Measurements from ENCODE around the gene KRTAP9-9. TPM values are rescaled to one million over a fixed set of nuclear protein-coding genes. Genes with fewer than 3 reads are reported as not detected.

Gene KRTAP9-9
- total RNA-seq, 1 experiment from 2014 or later = not detected

Small RNA genes lying within 50 kb of the gene (small RNA-seq; reads per million reads assigned to genes)
- gene KRTAP9-10P = not detected

Other genes starting within 250 kb of the KRTAP9-9 start
- not detected in 2 replicates for gene KRTAP3-1, start 246.3 kb upstream of the KRTAP9-9 start, total RNA-seq (2014; rRNA removed; shearing (Covaris generic))
- gene KRTAP1-5, start 228.2 kb upstream of the KRTAP9-9 start, total RNA-seq (2014; rRNA removed; shearing (Covaris generic)) = not detected in 2 replicates
- not detected in 2 replicates for gene KRTAP1-4, start 225.2 kb upstream of the KRTAP9-9 start, total RNA-seq (2014; rRNA removed; shearing (Covaris generic))
- gene KRTAP1-3, start 220.5 kb upstream of the KRTAP9-9 start, total RNA-seq (2014; rRNA removed; shearing (Covaris generic)) = not detected in 2 replicates
- gene KRTAP1-1, start 213.9 kb upstream of the KRTAP9-9 start, total RNA-seq (2014; rRNA removed; shearing (Covaris generic)) = not detected in 2 replicates
- 2.0 TPM in 1 of 2 replicates, not detected in the other for gene KRTAP2-1, start 208.1 kb upstream of the KRTAP9-9 start, total RNA-seq (2014; rRNA removed; shearing (Covaris generic))
- gene KRTAP2-2, start 200.2 kb upstream of the KRTAP9-9 start, total RNA-seq (2014; rRNA removed; shearing (Covaris generic)) = not detected in 2 replicates
- 1.2 and 6.2 TPM in 2 replicates for gene KRTAP2-3, start 195.3 kb upstream of the KRTAP9-9 start, total RNA-seq (2014; rRNA removed; shearing (Covaris generic))
- not detected in 2 replicates for gene KRTAP2-4, start 189.5 kb upstream of the KRTAP9-9 start, total RNA-seq (2014; rRNA removed; shearing (Covaris generic))
- not detected in 2 replicates for gene KRTAP4-7, start 171.2 kb upstream of the KRTAP9-9 start, total RNA-seq (2014; rRNA removed; shearing (Covaris generic))
- gene KRTAP4-8, start 157.2 kb upstream of the KRTAP9-9 start, total RNA-seq (2014; rRNA removed; shearing (Covaris generic)) = not detected in 2 replicates
- not detected in 2 replicates for gene KRTAP4-16, start 153.2 kb upstream of the KRTAP9-9 start, total RNA-seq (2014; rRNA removed; shearing (Covaris generic))
- 0.29 and 0.57 TPM in 2 replicates for gene KRTAP4-9, start 150.0 kb upstream of the KRTAP9-9 start, total RNA-seq (2014; rRNA removed; shearing (Covaris generic))
- not detected in 2 replicates for gene KRTAP4-11, start 137.0 kb upstream of the KRTAP9-9 start, total RNA-seq (2014; rRNA removed; shearing (Covaris generic))
- not detected in 2 replicates for gene KRTAP4-12, start 131.2 kb upstream of the KRTAP9-9 start, total RNA-seq (2014; rRNA removed; shearing (Covaris generic))
- gene KRTAP4-6, start 114.8 kb upstream of the KRTAP9-9 start, total RNA-seq (2014; rRNA removed; shearing (Covaris generic)) = not detected in 2 replicates
- not detected in 2 replicates for gene KRTAP4-5, start 105.6 kb upstream of the KRTAP9-9 start, total RNA-seq (2014; rRNA removed; shearing (Covaris generic))
- gene KRTAP4-4, start 94.6 kb upstream of the KRTAP9-9 start, total RNA-seq (2014; rRNA removed; shearing (Covaris generic)) = not detected in 2 replicates
- gene KRTAP4-3, start 87.2 kb upstream of the KRTAP9-9 start, total RNA-seq (2014; rRNA removed; shearing (Covaris generic)) = not detected in 2 replicates
- gene KRTAP4-2, start 77.2 kb upstream of the KRTAP9-9 start, total RNA-seq (2014; rRNA removed; shearing (Covaris generic)) = not detected in 2 replicates
- gene KRTAP4-1, start 70.5 kb upstream of the KRTAP9-9 start, total RNA-seq (2014; rRNA removed; shearing (Covaris generic)) = not detected in 2 replicates
- gene KRTAP9-1, start 65.5 kb upstream of the KRTAP9-9 start, total RNA-seq (2014; rRNA removed; shearing (Covaris generic)) = not detected in 2 replicates
- not detected in 2 replicates for gene KRTAP9-2, start 28.7 kb upstream of the KRTAP9-9 start, total RNA-seq (2014; rRNA removed; shearing (Covaris generic))
- not detected in 2 replicates for gene KRTAP9-3, start 22.9 kb upstream of the KRTAP9-9 start, total RNA-seq (2014; rRNA removed; shearing (Covaris generic))
- gene KRTAP9-8, start 17.4 kb upstream of the KRTAP9-9 start, total RNA-seq (2014; rRNA removed; shearing (Covaris generic)) = not detected in 2 replicates
- gene KRTAP9-4, start 5.7 kb upstream of the KRTAP9-9 start, total RNA-seq (2014; rRNA removed; shearing (Covaris generic)) = not detected in 2 replicates
- not detected in 2 replicates for gene KRTAP9-6, start 10.0 kb downstream of the KRTAP9-9 start, total RNA-seq (2014; rRNA removed; shearing (Covaris generic))
- gene KRTAP9-7, start 20.3 kb downstream of the KRTAP9-9 start, total RNA-seq (2014; rRNA removed; shearing (Covaris generic)) = not detected in 2 replicates
- gene KRTAP29-1, start 47.5 kb downstream of the KRTAP9-9 start, total RNA-seq (2014; rRNA removed; shearing (Covaris generic)) = not detected in 2 replicates
- not detected in 2 replicates for gene KRTAP16-1, start 53.9 kb downstream of the KRTAP9-9 start, total RNA-seq (2014; rRNA removed; shearing (Covaris generic))
- not detected in 2 replicates for gene KRTAP17-1, start 60.3 kb downstream of the KRTAP9-9 start, total RNA-seq (2014; rRNA removed; shearing (Covaris generic))
- gene KRT33A, start 95.4 kb downstream of the KRTAP9-9 start, total RNA-seq (2014; rRNA removed; shearing (Covaris generic)) = not detected in 2 replicates
- not detected in 2 replicates for gene KRT33B, start 114.4 kb downstream of the KRTAP9-9 start, total RNA-seq (2014; rRNA removed; shearing (Covaris generic))
- gene KRT34, start 126.9 kb downstream of the KRTAP9-9 start, total RNA-seq (2014; rRNA removed; shearing (Covaris generic)) = 0.80 and 1.2 TPM in 2 replicates
- not detected in 2 replicates for gene KRT31, start 142.2 kb downstream of the KRTAP9-9 start, total RNA-seq (2014; rRNA removed; shearing (Covaris generic))
- gene KRT37, start 169.2 kb downstream of the KRTAP9-9 start, total RNA-seq (2014; rRNA removed; shearing (Covaris generic)) = not detected in 2 replicates
- gene KRT38, start 185.6 kb downstream of the KRTAP9-9 start, total RNA-seq (2014; rRNA removed; shearing (Covaris generic)) = not detected in 2 replicates
- gene KRT32, start 212.0 kb downstream of the KRTAP9-9 start, total RNA-seq (2014; rRNA removed; shearing (Covaris generic)) = not detected in 2 replicates
- gene KRT35, start 225.8 kb downstream of the KRTAP9-9 start, total RNA-seq (2014; rRNA removed; shearing (Covaris generic)) = not detected in 2 replicates
- gene KRT36, start 234.5 kb downstream of the KRTAP9-9 start, total RNA-seq (2014; rRNA removed; shearing (Covaris generic)) = not detected in 2 replicates

Data from HT1080 (cell line).